GM12875 (cell line): ENCODE measurements around the gene RPL31.

ENCODE experiments used
- H3K4me3 ChIP-seq: one replicate; pipeline ENCODE4 v1.5.1; 2011; ENCODE audit warnings: low read depth, low read length, control low read depth
- CTCF ChIP-seq: IDR thresholded peaks from 2 replicates; pipeline ENCODE4 v1.5.1; 2011; ENCODE audit warnings: low read depth, mild to moderate bottlenecking, control low read depth, inconsistent platforms, low read length, moderate library complexity, borderline replicate concordance; ENCODE audit not compliant: insufficient read depth

Gene RPL31

GRCh38 chr2:101026923-101027469 lies 24.9 kb downstream of the RPL31 start:
- no peak overlapping the region for H3K4me3 ChIP-seq
- no peak for TF ChIP-seq CTCF

- no peak for TF ChIP-seq CTCF
- no peak overlapping the region for H3K4me3 ChIP-seq
Measured at GRCh38 chr2:101027852-101028251, 25.8 kb downstream of the RPL31 start.

- no peak overlapping the region for H3K4me3 ChIP-seq
- TF ChIP-seq CTCF = no peak
Measured at GRCh38 chr2:101030866-101031554, 28.9 kb downstream of the RPL31 start.

GRCh38 chr2:101032084-101032776 lies 30.1 kb downstream of the RPL31 start:
- no peak for TF ChIP-seq CTCF
- H3K4me3 ChIP-seq = no peak overlapping the region

GRCh38 chr2:101036562-101036961 lies 34.5 kb downstream of the RPL31 start:
- TF ChIP-seq CTCF = peak; percentile 31; the same call in 1 of the 2 replicates
- H3K4me3 ChIP-seq = no peak overlapping the region

- H3K4me3 ChIP-seq = no peak overlapping the region
- no peak for TF ChIP-seq CTCF
Measured at GRCh38 chr2:101037161-101037755, 35.2 kb downstream of the RPL31 start.
